22Rv1 (cell line): ENCODE data around the gene PYROXD2.
"Not testable (repeated sequence)": the region's sequence is repeated elsewhere in the genome, so short reads cannot be mapped to it uniquely, and the experiment has no call there.

Source experiments
- H3K27ac ChIP-seq: fragments of 450-650 bp; 2 replicates; pipeline ENCODE4 v1.5.1; 2017
- ZFX ChIP-seq: fragments of 450-650 bp; IDR thresholded peaks from 2 replicates; pipeline ENCODE4 v1.6.1; 2017; ENCODE audit warnings: antibody characterized with exemption, borderline replicate concordance
- TF ChIP-seq, protein P1 (sequence below): fragments of 450-650 bp; IDR thresholded peaks from 2 replicates; pipeline ENCODE4 v1.5.1; 2017; ENCODE audit warnings: mild to moderate bottlenecking

Gene PYROXD2

DNA sequence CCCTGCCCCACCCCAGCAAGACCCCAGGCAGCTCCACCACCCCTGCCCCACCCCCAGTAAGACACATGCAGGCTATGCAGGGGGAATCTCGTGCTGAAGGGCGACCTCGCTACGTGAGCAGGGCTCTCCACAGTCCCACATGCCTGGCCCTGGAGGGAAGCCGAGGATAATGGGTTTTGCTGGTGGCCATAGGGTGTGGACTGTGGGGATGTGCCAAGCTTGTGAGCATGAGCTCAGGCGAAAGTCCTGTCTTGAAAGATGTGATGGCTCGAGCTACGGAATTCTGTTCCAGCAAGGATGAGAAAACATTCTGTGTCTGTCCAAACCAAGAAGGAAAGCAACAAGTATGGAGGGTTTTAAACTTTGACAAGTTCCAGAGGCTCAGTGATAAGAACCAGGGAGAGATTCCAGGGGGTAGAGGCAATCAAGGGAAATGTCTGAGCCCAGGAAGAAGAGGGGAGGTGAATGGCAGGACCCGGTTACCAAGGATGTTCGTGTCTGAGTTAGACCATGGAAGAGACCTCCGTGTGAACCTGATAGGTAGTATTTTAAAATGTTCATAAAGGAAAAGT lies 63.1 kb downstream of the PYROXD2 start:
- no peak overlapping the region for H3K27ac ChIP-seq
- TF ChIP-seq, protein P1, sequence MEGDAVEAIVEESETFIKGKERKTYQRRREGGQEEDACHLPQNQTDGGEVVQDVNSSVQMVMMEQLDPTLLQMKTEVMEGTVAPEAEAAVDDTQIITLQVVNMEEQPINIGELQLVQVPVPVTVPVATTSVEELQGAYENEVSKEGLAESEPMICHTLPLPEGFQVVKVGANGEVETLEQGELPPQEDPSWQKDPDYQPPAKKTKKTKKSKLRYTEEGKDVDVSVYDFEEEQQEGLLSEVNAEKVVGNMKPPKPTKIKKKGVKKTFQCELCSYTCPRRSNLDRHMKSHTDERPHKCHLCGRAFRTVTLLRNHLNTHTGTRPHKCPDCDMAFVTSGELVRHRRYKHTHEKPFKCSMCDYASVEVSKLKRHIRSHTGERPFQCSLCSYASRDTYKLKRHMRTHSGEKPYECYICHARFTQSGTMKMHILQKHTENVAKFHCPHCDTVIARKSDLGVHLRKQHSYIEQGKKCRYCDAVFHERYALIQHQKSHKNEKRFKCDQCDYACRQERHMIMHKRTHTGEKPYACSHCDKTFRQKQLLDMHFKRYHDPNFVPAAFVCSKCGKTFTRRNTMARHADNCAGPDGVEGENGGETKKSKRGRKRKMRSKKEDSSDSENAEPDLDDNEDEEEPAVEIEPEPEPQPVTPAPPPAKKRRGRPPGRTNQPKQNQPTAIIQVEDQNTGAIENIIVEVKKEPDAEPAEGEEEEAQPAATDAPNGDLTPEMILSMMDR, result no peak

DNA sequence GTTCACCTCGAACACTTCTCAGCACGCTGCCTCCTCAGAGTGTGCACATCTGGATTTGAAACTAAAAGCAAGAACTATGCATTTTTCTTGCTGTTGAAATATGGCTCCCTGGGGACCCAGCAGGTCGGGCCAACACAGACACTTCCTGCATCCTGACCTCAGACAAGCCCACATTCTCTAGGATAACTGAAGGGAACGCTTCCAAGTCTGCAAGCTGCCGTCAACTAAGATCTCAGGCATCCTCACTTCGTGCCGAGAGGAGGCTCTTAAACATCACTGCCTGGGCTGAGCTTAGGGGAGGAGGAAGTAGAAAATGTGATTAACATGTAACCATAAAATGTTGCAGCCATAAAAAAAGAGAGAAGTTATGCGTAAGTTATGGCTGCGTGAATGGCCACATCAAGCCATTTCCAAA lies 65.5 kb downstream of the PYROXD2 start:
- H3K27ac ChIP-seq, result no peak overlapping the region
- TF ChIP-seq, protein P1, result no peak
- no peak for TF ChIP-seq ZFX

DNA sequence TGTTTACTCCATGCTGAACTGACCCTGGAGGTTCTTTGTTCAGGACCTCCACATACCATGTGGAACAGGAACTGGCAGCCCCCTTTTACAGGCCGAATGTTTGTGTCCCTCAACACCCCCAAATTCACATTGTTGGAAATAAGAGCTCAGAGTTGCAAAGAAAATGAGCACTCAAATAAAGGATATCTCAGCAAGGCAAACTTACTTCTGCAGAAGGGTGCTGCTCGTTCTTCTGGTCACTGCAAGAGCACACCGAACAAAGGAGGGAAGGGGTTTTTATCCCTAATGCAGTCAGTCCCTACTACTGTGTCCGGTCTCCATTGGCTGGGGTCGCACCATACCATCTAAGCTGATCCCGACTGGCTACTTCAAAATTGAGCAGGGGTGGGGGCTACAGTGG lies 68.1 kb downstream of the PYROXD2 start:
- no peak for TF ChIP-seq ZFX
- TF ChIP-seq, protein P1, result no peak

DNA sequence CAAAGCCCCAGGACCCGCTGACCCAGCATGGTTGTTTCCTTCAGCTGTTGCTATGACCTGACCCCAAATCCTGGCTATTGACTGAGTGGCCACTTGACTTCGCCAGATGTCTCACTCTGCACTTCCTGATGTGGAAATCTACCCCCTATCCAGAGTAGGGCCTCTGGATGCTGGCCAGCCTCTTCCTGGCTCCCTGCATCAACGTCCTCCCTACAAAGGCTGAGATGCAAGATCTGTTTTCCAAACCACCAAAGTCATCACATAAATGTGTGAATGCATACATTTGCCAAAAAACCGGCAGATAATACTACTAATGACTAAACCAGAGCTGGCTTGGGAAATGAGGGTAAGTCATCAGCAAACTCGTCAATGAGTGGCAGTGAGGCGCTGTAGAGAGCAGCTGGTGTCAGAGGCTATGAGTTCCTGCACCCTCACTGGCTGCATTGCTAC lies 70.4 kb downstream of the PYROXD2 start:
- H3K27ac ChIP-seq, result no peak overlapping the region
- TF ChIP-seq, protein P1, result no peak
- TF ChIP-seq ZFX, result no peak

More for the DNA sequence above, 68.1 kb downstream of the PYROXD2 start:
- no peak overlapping the region for H3K27ac ChIP-seq

DNA sequence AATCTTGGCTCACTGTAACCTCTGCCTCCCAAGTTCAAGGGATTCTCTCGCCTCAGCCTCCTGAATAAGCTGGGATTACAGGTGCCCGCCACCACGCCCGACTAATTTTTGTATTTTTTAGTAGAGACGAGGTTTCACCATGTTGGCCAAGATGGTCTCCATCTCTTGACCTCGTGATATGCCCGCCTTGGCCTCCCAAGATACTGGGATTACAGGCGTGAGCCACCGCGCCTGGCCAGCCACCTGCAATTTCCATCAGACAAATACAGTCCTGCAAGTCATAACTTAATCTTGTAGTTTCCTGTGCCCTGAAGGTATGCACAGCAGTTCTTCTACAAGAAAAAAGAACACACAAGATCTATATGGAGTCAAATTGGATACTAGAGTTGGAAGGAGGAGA lies 73.3 kb downstream of the PYROXD2 start:
- not testable (repeated sequence) for H3K27ac ChIP-seq

DNA sequence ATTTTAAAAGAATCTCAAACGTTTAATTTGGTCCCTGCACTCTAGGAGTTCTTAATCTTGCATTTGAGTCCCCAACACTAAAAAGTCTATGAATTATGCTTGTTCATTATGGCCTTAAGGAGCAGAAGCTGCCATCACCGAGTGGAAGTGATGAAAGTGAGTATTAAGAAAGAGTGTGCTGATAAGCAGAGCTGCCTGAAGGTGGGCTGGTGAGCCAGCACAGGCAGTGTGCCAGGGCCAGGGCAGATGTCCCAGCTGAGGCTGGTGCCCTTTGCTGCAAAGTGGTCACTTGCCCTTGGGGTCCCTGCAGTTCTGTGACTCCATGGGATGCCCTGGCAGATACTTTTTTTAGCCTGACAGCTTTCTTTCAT lies 74.1 kb downstream of the PYROXD2 start:
- no peak for TF ChIP-seq ZFX
- TF ChIP-seq, protein P1, result no peak
- no peak overlapping the region for H3K27ac ChIP-seq

DNA sequence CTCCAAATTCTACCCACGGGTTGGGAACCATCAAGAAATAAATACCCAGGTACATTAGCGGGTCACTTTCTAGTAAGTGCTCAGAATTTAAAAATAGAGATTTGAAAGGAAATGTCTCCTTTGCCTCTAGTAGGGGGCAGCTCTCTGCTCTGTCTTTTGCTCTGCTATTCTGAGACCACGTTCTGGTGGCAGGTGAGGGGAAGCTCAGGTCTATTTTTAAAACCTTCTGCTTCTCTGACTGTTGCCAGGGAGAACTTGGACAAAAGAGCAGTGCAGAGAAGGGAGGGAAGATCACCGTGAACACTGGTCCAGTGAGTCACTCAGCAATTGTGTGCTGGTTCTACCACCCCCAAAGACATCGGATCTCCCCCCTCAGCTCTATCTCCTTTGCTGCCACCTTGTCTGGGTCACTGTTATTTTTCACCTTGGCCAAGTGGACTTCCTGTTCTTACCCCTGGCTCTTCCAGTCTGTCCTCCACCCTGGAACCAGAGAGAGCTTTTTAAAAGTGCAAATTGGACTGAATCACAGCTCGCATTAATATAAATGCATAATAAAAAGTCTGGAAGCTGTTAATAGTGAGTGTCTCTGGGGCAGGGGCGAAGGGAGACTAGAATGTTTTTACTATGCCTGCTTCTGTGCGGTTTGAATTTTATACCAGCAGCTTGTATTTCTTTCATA lies 74.6 kb downstream of the PYROXD2 start:
- no peak overlapping the region for H3K27ac ChIP-seq
- no peak for TF ChIP-seq ZFX
- TF ChIP-seq, protein P1, result no peak
